NCI-H1092 treated with DMSO at 0.1 percent for 48 hours (cell line): ENCODE results near the gene TSPAN5.
A peak's percentile ranks its signal among the peaks of the same experiment; 100 is the strongest.

Source experiments
- DNase-seq: peaks from one replicate; lab custom pipeline; 2025; lab: John Stamatoyannopoulos, UW

TSPAN5 gene

DNA sequence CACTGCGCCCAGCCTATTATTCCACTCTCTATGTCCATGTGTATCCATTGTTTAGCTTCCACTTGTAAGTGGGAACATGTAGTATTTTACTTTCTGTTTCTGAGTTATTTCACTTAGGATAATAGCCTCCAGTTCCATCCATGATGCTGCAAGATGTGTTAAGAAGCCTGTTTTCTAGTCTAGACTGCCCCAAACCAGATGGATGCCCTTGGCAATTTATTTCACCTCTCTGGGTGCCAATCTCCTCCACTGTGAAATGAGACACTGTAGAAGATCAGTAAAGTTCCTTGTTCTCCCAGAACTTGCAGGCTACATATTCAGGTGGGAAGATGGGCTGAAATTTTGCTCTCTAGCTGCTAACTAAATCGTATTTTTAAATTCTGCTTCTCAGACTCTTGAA lies 72.8 kb downstream of the TSPAN5 start:
- no peak for DNase-seq

DNA sequence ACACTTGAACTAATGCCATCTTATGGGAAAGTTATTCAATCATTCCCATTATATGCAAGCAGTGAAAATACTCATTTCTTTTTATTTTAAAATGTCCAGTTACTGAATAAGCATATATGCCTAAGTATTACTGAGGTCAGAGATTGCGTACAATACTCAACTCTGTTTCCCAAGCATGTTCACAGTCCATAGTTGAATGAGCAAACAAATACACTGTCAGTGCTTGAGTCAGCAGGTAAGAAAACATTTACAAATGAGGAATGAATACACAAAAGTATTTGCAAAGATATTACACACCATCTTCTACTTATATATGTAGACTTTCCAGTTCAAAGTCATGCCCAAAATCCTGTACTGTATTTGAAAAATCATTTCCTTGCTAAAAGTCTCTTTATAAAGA lies 74.1 kb downstream of the TSPAN5 start:
- no peak for DNase-seq

DNA sequence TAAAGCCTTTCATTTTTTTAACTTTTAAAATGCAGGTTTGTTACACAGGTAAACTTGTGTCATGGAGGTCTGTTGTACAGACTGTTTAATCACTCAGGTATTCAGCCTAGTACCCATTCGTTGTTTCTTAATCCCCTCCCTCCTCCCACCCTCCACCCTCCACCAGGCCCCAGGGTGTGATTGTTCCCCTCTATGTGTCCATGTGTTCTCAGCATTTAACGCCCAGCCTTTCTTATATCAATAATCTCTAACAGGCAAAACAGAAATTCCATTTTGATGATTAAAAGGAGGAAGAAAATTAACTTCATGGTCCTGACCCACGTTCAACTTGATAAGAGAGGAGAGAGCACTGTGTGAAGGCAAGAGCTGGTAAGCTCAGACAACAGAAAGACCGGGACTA lies 75.1 kb downstream of the TSPAN5 start:
- DNase-seq: no peak

DNA sequence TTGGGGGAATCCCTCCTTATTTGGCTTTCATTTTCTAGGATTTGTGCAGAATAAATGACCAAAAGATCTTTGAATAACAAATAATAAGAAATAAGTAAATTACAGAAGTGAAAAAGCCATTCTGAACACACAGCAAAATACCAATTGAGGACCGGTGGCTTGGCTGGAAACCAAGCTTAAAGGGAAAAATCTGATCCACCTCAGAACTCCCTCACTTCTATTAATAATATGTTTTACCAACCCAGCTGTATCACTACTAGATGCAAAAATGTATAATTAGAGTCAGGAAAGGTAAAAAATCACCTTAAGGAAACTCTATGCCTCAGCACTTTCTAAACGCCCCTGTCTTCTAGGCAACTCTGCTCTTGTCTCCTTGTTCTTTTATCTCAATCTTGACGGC lies 77.3 kb downstream of the TSPAN5 start:
- DNase-seq: no peak

DNA sequence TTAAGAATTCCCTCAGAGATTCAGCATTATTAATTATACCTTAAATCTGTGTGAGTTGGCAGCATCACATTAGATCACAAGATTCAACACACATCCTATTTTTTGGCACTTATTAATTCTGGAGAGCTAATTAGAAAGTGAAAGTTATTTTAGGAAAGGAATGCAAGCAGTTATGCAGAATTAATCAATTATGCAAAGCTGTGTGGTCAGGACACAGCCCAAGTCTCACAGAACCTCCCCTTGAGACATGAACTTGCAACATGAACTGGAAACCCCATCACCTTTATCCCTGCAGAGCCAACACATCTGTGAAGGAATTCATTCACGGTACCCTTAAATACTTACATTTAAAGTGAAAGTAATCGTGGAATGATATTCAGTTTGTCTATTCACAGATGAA lies 80.5 kb downstream of the TSPAN5 start:
- DNase-seq: no peak

DNA sequence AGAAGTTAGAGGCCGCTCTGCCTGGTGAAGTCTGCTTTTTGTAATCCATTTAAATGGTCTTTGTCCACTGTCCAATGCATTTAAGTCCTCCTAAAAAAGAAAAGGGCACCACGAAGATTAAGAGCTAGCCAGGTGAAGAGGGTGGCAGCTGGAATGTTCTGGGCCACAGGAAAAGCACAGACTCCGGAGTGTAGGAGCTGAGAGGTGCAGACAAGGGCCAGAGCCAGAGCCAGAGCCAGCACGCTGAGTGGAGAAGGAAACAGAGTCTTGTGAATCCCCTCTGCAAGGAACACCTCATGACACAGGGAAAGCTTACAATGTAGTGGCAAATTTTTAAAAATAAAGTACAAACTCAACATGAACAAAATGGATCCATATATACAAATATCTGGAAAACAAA lies 83.6 kb downstream of the TSPAN5 start:
- no peak for DNase-seq

DNA sequence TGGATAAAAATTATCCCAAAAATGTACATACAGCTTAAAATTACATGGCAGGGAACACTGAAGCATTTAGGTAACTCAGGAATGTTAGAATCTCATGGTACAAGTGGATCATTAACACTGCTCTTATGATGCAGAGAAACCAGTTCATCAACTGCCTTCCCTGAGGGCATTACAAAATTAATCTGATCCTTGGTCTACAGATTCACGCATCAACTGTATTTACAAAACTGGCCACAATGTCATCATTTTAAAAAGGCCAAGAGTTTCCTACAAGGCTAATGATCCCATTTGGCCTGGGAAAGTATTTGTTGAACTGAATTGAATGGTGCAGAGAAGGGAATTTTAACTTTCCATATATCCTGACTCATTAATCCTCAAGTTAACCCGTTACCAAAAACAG lies 84.6 kb downstream of the TSPAN5 start:
- no peak for DNase-seq

DNA sequence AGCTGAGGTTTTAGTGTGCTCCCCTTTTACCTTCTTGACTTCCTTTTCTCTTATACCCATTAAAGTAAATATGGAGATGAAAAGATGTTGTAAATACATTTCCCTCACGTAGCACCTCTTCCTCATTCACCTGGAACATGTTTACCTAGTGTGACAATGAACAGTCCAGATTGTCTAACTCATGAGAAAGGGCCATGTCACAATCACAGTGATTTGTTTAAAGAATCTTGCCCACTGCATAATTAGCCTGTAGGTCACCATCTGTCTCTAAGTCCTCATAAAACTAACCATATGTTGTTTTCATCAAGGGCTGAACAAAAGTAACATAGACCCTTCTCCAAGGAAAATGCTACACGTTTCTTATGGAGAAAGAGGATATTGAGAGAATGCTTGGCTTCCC lies 85.7 kb downstream of the TSPAN5 start:
- DNase-seq: no peak

DNA sequence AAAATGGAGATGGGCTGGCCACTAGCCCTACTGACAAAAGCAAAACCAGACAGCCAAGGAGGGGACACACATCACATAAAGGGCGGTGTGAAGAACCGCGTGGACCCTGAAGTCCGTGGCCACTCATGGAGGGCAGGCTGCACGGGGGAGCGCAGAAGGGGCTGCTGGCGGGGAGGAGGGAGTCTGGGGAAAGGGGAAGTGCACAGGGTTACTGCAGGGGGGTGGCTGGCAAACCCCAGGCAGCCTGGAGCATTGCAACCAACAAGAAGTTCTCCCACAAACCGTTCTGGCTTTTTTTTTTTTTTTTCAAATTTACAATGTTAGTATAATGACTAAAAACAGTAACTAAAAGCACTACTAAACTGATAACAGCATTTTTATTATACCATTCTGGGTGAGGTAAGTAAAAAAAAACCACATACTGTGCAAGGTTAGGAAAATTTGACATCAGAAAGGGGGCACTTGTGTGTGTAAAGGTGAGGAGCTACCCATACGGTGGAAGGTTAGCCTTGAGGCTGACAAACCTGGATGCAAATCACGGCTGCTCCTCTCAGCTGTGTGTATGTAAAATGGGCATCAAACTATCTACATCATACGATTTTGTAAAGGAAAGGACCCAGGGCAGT lies 87.1 kb downstream of the TSPAN5 start:
- no peak for DNase-seq

DNA sequence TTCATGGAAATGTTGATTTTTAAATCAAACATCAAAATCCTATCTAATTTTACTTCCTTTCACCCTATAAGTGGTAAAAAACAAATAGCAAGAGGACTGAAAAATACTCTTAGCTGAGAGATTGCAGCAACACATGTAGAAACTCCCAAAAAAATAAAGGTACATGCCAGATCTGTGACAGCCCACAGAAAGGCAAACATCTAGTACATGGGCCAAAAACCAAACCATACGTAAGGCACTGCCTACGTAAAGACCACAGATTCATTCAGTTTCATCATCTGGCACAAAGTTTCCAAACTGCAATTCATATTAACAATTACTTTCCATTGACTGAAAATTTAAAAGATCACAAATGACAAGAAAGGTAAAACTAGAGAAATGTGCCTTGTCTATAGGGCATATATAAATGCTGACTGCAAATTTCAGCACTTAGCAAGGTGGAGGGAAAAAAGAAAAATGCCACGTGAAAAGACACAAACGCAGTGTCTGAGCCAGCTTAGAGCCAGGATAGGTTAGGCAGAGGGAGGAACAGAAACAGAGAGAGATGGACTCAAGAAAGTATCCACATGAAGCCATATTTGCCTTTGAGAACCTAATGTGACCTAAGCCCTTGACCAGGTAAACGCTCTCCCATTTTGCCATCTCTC lies 88.1 kb downstream of the TSPAN5 start:
- no peak for DNase-seq

DNA sequence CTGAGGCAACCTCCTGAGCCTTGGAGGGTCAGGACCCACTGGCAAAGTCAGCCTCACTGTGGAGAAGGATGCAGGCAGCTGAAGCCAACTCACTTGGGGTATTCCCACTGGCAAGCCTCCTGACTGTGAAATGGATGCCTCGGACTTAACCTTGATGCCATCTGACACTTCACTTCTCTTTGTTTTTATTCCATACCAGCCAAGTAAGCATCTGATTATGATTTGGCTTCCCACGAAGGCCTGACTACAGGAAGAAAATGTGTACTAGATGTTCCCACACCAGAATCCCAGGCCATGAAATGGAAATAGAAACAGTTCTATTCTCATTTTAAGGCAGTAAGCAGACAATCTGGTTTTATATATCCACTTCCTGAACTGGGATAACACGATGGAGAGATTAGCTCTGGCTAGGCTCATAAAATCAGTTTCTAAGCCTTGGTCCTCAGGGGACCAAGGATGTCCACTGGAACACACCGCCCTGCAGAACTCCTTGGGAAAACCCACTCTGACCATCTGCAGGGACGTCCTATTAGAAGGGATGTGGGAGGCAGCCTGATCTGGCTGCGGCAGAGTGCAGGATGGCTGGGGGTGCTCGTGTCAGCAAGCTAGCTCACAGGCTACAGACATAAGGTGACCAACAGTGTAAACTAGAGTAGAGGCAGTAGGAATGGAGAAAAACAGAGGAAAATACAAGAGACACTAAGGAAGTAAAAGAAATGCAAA lies 89.3 kb downstream of the TSPAN5 start:
- no peak for DNase-seq

DNA sequence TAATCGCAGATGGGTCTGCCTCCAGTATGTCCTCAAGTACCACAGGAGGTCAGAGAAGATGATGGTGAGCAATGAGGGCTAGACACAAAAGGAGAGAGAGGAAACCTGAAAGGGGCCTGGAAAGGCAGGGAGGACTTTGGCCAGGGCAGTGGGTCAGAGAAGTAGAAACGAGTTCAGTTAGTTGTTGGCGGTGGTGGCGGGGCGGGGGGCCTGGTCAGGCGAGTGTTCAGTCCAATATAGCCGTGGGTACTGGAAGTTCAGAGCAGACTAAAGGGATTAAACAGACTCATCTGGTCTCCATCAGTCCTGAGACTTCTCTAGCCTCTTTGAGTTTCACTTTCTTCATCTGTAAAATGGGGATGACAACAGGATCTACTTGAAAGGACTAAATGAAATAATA lies 90.8 kb downstream of the TSPAN5 start:
- no peak for DNase-seq

DNA sequence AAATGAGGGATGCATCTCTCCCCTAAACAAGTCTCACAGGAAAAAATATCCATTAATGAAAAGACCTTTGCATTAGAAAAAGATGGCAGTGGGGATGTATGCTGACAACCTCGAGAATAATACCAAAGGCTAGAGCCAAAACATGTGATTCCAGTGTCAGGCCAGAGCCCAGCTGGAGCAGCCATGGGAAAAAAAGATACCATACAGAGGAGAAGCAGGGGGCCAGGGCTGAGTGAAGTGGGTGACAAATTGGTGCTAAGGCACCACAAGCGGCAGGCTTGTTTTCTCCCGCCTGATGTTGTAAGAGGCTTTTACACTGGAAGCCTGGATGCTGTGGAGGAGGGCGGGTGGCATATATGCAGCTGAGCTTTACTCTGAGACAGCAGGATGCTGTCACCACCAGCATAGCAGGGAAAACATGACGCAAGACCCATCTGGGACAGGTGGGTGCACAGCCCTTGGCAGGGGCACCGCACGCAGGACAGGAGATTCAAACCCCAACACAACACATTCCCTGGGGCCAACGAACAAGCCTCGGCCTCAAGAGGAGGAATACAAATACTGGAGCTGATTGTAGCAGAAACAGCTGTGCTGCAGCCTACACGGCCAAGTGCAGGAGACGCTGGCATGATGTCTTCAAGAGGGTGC lies 91.9 kb downstream of the TSPAN5 start:
- DNase-seq: peak; percentile 34

DNA sequence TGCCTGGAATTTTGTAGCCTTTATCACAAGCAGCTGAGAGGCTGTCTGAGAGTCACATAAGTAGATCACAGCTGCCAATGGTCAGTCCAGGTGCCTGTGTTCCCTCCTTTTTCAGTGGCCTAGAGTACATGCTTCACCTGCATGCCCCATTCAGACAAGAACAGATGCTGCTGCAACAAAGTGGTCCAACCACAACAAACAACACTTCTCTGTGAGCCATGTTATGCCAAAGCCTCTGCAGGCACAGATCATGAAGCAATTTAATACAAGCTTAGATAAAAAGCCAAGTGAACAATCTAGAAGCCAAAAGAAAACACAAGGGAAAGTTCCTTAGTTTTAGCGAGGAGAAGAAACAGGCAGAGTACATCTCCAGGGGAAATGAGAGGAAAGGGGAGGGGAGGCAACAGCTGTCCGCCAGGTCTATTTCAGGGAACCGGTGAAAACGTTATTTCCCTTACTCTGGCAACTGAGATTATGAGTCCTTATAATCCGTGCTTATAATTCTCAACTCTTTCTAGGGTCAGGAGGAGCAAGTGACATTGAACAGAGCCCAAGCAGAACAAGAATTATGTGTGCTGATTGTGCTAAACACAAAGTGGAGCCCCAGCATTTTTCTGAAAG lies 92.6 kb downstream of the TSPAN5 start:
- DNase-seq: no peak

DNA sequence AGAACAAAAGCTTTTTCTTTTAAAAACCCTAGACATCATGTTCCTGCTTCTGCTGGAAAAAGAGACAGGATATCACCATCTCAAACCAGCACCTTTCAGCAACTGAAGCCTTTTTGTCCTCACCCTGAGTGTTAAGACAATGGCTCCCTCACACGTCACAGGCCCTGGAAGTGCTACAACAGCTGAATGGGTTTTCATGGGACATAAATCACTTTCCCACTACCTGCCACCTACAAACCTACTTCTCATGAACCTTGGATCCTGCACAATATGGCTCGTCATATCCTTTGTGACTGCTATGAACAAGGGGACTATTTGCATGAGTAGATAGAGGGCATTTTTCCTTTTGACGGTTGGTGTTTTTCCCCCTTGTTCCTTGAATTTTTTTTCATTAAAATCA lies 93.6 kb downstream of the TSPAN5 start:
- DNase-seq: no peak

DNA sequence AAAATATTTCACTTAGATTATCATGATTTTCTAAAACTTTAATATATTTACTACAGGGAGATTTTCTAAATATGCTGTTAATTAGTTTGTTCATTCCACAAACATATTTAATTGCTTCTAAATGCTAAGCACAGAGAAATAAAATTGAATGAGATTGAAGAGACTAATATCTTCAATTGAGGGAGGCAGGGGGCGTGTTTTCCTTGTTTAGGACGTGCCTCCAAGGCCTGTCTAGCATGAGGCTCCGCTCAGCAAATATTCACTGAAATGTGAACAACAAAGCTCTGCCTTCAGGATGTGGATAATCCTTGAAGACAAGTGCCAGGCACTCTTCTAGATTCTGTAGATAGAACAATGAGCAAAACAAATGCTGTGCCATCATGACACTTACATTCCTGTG lies 98.1 kb downstream of the TSPAN5 start:
- no peak for DNase-seq

DNA sequence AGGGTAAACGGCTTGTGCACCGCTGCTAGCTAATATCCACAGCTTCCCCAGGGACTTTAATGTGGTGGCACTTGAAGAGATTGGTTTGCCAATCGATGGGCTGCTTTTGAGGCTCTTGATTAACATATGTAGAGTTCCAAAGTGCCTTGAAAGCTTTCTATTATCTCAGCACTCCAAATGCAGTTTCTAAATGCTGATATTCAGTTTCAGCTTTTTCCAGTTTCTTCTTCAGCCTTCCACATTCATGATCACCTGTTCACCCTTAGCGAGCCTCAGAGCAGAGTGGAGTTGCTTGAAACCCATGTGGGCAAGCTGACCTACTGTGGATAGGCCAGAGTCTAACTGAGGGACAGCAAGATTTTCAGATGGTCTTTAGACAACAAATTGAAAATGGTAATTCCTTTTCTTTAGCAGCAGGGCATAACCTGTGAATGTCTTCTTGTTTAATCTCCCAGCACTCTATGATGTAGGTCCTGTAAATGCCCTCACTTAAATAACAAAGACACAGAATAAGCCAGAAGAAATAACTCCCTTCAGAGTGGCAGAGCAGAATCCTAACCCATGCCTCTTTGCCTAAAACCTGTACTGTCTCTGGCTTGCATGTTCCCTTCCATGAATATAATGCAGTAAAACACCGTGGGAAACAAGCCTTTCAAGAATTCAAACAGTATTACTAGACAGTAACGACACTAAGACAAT lies 99.8 kb downstream of the TSPAN5 start:
- DNase-seq: no peak

DNA sequence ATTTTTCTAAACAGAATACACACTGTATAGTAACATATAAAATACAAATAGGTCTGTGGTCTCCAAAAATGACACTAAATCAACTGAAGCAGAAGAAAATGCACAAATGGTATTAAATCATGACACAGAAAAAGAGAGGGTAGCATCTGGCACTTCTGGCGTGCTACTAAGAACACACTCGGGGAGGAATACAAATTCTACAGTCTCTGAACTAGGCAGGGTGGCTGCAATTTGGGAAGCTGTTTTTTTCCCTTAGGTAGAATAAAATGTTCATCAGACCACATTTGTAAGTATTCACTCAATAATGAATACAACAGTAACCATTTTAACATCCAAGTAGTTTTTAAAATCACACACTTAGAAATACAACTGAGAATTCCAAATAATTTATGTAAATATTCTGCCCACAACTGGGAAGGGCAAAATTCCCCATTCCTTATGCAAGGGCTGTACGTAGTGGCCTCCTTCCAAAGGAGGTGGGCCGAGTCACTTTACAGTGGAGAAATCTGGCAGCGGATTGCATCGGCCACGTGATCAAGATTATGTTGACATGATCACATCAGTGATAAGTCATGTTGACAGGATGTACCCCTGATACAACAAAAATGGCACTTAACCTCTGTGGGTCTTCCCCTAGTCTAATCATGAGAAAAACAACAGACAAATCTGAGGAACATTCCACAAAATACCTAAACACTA lies 101.1 kb downstream of the TSPAN5 start:
- DNase-seq: no peak

DNA sequence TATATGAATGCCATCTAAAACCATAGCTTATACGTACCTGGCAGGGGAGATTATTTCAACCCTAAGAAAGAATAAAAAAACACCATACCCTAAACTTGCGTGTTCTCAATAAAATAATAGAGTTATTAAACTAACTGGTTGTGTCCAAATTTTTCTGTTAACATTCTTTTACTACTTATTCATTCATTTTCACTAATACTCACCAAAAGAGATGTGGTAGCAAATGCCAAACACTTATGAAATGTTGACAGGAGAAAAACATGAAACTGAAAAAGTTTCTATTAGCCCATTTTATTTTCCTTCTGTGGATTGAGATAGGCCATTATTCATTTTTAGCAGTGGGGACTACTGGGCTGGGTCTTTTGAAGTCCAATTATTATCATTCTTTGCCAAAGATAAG lies 102.0 kb downstream of the TSPAN5 start:
- DNase-seq: no peak

DNA sequence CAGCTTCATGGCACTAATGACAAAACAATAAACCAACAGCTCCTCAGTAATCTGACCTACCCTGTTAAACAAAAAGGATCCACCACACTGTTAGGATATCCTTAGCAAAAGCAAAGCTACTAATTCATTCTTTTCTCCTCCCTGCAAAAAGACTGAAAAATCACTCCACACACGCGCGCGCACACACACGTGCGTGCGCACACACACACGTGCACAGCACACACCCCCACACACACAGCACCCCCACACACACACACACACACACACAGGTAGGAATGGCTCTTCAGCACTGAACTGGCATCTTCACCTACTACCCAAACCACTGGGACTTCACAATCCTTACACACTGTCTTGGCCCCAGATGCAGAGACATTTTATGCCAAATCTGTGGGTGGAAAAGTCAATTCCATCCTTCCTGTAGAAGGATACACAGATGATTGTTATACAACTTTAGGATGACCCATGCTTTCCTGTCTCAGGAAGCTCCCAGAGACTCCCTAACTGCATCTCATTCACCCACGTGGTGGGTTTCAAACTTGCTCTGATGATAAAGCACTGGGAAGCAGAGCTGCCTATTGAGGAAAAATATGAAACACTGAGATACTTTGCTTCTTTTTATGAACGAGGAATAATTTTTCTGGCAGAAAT lies 102.5 kb downstream of the TSPAN5 start:
- no peak for DNase-seq
